NCI-H2081 treated with DMSO at 0.1 percent for 48 hours (cell line): ENCODE results near the gene PLA2G2F.

ENCODE experiments used
- DNase-seq: peaks from one replicate; lab custom pipeline; 2025; lab: John Stamatoyannopoulos, UW

PLA2G2F gene

DNA sequence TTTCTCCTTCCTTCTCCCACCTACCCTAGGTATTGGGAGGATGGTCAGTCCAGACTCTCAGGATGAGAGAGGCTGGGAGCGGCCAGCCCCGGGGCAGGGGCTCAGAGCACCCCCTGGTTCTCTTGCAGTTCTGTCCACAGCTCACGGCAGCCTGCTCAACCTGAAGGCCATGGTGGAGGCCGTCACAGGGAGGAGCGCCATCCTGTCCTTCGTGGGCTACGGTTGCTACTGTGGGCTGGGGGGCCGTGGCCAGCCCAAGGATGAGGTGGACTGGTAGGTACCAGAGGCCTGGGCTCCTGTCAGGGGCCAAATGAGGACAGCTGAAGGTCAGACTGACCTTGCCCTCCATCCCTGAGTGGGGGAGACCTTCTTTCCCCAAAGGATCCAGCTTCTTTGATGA, 4.2 kb downstream of the PLA2G2F start:
- DNase-seq, result no peak

DNA sequence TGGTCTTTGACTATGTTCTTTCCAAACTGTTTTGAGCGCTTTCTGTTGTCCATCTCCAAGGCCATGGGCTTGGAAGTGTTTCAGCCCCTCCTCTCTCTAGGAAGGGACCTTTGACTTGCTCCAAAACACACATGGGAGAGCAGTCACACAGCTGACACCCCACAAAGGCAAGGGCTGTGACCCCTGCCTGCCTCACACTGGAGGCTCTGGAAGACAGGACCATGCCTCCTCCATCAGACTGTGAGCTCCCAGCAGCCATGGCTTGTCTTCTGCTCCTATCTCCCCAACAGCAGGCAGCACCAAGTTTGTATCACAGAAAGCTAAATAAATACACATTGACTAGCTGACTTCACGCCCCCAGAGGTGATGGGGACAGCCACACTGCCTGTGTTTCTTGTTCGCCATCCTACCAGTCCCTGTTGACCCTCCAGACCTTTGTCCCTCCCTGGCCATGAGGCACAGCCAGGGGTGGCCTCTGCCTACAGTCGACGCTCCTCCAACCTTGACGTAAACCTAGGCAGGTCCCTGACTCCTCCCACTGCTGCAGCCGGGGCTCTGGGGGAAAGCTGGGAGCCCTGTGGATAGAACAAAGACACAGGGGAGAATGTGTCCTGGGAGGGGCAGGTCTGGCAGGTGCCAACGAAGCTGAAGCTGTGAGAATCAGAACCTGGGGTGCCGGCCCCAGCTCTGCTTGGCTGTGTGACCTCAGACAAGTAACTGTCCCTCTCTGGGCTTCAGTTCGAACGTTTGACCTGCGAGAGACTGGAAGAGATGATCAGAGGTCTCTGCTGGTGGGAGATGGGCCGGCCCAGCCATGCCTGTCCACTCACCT, 4.8 kb downstream of the PLA2G2F start:
- DNase-seq, result no peak

DNA sequence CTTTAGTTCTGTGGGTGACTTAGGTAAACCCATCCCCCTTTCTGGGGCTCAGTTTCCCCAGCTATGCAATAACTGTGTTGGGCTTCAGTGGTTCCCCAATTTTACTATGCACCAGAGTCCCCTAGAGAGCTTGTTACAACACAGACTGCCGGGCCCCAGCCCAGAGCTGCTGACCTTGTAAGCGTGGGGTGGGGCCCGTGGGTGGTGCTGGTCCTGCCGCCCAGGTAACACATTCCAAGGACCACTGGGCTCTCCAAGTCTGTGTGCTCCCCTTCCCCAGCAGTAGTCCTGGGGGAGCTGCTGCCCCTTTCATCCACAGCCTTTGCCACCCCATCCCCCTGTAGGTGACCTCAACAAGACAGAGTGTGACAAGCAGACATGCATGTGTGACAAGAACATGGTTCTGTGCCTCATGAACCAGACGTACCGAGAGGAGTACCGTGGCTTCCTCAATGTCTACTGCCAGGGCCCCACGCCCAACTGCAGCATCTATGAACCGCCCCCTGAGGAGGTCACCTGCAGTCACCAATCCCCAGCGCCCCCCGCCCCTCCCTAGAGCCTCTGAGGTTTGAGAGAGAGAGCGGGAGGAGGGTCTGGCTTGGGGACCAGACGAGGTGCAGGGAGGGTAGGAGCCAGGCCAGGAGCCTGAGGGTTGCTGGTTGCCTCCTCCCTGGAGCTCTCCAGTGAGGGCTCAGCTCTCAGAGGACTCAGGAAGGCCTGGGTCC, 8.9 kb downstream of the PLA2G2F start:
- DNase-seq, result no peak

DNA sequence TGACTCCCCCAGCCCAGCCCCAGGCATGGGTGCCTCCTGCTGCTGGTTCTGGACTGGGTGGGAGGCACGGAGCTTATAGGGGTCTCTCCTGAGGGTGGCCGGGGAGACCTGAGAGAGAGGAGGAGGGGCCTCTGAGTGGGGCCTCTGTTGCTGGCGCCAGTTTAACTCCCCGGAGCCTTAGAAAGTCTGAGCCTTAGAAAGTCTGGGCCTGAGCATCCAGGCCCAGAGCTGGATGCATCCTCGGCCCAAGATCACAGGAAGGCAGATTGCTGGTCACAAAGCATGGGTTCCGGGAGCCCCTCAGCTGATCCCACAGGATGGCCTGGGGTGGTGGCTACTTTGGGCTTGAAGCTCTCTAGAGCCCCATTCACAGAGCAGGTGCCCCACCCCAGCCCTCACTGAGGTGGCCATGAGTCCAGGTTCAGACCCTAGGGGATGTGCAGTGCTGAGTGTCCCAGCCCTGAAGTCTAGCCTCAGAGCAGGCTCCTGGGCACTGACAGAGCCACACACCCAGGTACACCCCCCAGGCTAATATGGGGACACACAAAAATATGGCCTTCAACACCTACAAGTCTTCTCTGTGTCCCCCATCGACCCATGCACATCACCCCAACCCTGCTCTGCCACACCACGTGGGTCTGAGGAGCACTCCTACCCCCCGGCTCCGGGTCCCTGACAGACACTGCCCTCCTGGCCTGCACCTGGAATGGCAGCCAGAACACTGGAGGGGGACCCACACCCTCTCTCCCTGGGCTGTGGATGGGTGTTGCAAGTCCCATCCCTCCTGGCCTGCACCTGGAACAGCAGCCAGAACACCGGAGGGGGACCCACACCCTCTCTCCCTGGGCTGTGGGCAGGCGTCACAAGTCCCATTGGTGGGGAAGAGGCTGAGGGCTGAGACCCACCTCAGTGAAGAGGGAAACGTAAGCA, 9.7 kb downstream of the PLA2G2F start:
- no peak for DNase-seq

GRCh38 chr1:20149601-20150325, 10.6 kb downstream of the PLA2G2F start:
- DNase-seq, result no peak

DNA sequence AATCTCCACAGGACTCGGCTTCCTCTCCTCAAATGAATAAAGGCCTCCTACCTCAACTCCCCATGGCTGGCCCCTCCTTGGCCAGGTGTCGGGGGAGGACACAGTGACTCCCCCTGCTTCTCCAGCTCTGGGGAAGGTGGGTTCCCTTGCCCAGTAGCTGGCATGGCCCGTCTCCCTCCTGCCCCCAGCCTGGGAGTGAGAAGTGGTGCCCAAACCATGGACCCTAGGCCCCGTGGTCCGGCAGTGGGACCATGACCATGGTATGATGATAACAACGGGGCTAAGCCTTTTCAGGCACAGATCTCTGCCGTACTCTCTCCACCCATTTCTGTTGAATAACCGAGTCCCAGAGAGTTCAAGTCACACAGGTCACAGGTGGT, 11.2 kb downstream of the PLA2G2F start:
- DNase-seq, result no peak

GRCh38 chr1:20150969-20151368, 11.8 kb downstream of the PLA2G2F start:
- DNase-seq, result no peak

GRCh38 chr1:20151906-20152598, 12.9 kb downstream of the PLA2G2F start:
- no peak for DNase-seq

- DNase-seq, result no peak
Measured at GRCh38 chr1:20152599-20152930, 13.4 kb downstream of the PLA2G2F start.

- no peak for DNase-seq
Measured at GRCh38 chr1:20153000-20153418, 13.9 kb downstream of the PLA2G2F start.

GRCh38 chr1:20154301-20154831, 15.2 kb downstream of the PLA2G2F start:
- DNase-seq, result no peak

DNA sequence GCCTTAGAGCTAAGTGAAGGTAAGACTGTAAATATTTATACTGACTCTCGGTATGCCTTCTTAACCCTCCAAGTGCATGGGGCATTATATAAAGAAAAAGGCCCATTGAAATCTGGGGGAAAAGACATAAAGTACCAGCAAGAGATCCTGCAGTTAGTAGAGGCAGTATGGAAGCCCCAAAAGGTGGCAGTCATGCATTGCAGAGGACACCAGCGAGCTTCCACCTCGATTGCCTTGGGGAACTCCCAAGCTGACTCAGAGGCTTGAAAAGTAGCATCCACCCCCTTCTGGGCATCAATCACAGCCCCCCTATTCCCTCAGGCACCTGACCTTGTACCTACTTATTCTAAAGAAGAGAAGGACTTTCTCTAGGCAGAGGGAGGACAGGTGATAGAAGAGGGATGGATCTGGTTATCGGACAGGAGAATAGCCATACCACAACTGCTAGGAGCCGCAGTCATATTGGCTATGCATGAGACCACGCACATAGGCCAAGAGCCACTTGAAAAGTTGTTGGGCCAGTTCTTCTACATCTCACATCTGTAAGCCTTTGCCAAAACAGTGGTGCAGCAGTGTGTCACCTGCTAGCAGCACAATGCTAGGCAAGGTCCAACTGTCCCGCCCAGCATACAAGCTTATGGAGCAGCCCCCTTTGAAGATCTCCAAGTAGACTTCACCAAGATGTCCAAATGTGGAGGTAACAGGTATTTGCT, 19.4 kb downstream of the PLA2G2F start:
- no peak for DNase-seq

DNA sequence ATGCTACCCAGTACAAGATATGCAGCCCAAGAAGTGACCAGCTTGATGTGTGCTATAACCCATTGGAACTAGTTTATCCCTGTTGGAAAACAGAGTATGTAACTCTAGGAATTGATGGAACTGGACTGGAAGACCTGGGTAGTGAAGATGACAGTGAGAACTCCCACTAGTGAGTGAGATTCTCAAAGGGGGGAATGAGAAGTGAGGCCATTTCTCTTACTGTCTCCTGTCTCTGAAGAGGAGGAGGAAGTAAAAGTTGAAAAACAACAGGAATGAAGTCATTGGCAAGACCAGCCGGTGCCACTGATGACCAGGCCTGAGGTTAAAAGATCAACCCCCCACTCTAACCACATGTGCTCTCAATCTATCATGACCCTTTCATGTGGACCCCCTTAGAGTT, 20.9 kb downstream of the PLA2G2F start:
- no peak for DNase-seq

DNA sequence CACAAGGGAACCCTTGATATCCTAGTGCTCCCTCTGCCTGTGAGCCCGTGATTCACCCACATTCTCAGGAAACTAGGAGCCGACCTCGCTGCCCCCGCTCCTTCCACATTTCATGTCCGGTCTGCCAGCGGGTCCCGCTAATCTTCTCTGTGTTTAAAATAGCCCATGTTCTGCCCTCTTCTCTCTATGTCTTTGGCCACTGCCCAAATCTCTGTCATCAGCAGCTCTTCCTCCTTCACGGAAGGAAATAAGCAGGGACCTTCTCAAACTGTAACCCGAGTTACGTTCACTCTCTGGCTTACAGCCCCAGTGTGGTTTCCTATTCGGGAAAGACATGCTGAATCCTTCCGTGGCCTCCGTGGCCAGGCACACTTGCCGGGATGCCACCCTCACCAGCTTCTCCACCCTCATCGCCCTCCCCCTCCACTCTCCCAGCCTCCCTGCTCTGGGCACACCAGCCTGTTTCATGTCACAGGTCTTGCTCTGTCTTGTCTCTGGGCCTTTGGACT, 25.6 kb downstream of the PLA2G2F start:
- DNase-seq, result no peak

GRCh38 chr1:20165522-20165951, 26.4 kb downstream of the PLA2G2F start:
- no peak for DNase-seq

- no peak for DNase-seq
Measured at GRCh38 chr1:20166051-20166450, 26.9 kb downstream of the PLA2G2F start.

DNA sequence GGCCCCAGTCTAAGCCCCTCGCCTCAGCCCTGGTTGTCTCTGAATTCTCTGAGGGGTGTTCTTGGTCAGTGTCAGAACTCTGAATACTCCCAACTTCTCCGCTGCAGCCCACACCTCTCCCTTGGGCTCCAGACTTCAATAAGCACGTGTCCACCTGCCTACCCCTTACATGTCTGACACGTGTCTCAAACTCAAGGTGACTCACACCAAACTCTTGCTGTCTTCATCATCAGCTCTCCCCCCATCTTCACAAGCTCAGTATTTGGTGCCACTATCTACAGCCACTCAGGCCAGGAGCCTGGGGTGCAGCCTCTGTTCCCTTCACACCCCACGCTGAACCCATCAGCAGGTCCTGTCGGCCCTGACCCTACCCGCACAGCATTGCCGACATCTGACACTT, 28.0 kb downstream of the PLA2G2F start:
- DNase-seq, result no peak

- no peak for DNase-seq
Measured at GRCh38 chr1:20168564-20169491, 29.7 kb downstream of the PLA2G2F start.

- DNase-seq, result no peak
Measured at GRCh38 chr1:20169932-20170331, 30.8 kb downstream of the PLA2G2F start.
